HG03521 (cell line): ENCODE measurements around the gene ITPR1.

Experiments
- ATAC-seq: cut with Tn5 transposase; IDR thresholded peaks from one replicate; pipeline ENCODE4 v1.9.1; 2021; ENCODE audit warnings: mild to moderate bottlenecking, moderate library complexity; ENCODE audit not compliant: unreplicated experiment

Gene ITPR1

GRCh38 chr3:4819746-4820145 lies 326.6 kb downstream of the ITPR1 start:
- no peak for ATAC-seq

DNA sequence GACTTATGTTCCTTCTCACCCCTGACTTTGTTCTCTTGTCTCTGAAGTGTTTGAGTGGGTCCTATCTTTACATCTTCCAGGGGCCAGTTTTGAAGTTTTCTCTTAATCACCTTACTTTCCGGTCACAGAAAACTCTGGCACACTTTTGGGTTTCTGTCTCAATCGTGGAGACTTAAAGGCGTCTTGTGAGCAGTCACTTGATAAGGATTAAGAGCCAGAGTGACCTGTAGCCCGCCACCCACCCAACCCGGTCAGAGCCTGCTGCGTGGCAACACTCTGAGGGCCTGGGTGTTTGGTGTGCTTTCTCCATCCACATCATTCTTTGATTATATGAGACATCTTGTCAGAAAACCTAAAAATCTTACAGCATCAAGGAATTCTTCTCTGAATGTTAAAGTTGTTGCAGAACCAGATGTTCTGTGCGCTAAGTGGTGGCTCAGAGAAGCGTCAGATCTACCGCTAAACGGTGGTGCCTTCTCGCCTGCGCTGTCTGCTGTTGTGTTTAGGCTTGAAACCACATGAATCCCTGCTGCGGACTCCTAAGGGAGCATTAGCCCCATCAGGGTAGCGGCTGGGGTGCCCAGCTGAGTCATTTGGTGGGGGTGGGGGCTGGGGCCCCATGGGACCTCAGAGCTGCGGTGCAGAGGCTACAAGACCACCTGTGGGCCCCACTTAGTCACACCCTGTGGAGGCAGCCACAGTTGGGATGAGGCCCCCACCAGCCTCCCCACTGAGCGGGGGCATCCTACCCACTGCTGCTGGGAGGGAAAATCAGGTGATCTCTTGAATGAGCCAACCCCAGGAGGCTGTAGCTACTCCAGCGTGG lies 327.4 kb downstream of the ITPR1 start:
- no peak for ATAC-seq

- no peak for ATAC-seq
These were observed 328.2 kb downstream of the ITPR1 start for GRCh38 chr3:4821338-4821737.

DNA sequence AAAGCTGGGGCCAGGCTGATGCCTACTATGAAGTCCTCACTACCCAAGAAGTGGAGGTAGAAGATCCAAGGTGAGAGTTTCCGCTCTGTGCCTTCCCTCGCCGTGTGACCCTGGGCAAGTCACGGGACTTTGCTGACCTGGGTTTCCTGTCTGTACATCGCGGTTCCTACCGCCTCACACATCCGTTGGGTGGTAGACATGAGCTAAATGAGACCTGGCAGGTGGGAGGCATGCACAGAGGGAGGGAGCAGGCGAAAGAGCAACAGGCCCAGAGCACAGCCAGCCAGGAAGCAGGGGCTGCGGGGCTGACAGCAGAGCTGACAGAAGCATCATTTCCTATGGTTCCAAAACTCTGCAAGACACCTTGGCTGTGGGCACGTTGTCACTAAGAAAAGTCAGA lies 328.8 kb downstream of the ITPR1 start:
- ATAC-seq, result no peak

DNA sequence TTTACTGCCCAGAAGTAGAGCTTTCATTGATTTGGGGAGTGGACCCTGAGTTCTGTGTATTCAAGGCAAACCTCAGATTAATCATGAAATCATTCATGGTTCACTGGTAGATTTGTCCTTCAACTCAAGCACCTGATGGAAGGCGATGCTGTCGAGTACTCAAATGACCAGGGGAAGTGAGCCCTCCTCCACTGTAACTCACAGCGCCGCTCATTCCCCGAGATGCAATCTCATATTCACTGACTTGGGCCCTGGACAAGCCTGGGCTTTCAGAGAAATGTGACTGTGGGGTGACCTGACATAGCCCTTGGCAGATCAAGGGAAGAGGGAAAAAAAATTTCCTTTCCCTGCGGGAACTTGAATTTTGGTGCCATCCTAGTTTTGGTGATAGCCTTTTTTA lies 329.4 kb downstream of the ITPR1 start:
- no peak for ATAC-seq

DNA sequence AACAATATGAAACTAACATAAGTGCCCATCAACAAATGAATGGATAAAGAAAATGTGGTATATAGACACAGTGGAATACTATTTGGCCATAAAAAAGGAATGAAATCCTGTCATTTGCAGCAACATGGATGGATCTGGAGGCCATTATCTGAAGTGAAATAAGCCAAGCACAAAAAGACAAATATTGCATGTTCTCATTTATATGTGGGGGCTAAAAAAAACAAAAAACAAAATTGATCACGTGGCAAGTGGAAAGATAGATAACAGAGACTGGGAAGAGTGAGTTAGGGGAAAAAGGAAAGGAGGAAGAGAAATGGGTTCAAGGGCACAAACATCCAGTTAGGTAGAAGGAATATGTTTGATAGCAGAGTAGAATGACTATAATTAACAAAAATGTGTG lies 330.2 kb downstream of the ITPR1 start:
- no peak for ATAC-seq

- ATAC-seq, result no peak
These were observed 331.1 kb downstream of the ITPR1 start for GRCh38 chr3:4823986-4824925.

DNA sequence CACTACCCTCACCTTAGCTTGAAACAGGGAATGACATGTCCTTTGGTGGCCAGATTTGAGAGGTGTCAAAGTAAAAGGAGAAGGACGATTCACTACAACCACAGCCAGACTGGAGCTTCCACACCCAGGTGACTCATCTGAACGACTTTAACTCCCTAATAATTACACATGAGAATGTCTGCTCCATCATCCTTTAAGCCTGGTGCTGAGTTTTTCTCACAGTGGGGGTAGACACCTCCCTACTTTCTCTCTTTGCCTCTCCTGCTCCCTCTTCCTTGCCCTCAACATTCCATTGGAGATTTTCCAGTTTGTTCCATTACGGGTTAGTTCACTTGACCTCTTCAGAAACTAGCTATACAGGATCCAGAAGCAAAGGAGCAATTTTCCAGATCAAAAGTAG lies 331.8 kb downstream of the ITPR1 start:
- ATAC-seq, result no peak

- no peak for ATAC-seq
These were observed 332.5 kb downstream of the ITPR1 start for GRCh38 chr3:4825436-4826236.

- no peak for ATAC-seq
These were observed 333.3 kb downstream of the ITPR1 start for GRCh38 chr3:4826237-4827100.

GRCh38 chr3:4827767-4828166 lies 334.6 kb downstream of the ITPR1 start:
- ATAC-seq, result no peak

GRCh38 chr3:4828279-4829030 lies 335.3 kb downstream of the ITPR1 start:
- no peak for ATAC-seq

DNA sequence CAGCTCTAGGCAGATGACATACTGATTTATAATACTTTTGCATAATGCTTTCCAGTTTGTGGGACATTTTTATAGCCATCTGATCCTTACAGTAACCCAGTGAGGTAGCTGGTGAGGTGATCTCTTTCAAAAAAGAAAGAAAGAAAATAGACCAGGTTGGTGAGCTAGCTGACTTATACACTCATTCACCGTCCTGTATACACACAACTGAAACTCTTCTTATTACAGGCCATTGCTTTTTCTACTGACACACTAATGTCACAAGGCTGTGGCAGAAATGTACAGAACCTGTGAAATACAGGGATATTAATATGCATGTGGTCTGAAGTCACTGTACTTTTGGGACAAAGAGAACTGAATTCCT lies 335.9 kb downstream of the ITPR1 start:
- no peak for ATAC-seq

DNA sequence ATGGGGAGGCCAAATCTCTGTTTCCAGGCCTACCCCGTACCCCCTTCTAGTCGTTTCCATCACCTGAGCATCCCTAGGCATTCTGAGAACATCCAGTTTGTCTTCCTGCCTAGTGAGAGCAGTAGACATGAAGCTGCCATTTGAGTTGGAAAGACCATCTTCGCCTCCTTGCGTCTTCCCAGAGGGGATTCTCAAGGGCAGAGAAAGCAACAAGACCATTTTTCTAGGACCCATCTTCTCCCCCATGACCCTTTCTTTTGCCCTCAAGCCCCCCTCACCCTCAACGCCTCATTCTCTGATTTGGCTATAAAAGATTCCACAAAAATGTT lies 337.4 kb downstream of the ITPR1 start:
- ATAC-seq, result no peak

- peak; percentile 28 for ATAC-seq
These were observed 338.4 kb downstream of the ITPR1 start for GRCh38 chr3:4831580-4831950.

DNA sequence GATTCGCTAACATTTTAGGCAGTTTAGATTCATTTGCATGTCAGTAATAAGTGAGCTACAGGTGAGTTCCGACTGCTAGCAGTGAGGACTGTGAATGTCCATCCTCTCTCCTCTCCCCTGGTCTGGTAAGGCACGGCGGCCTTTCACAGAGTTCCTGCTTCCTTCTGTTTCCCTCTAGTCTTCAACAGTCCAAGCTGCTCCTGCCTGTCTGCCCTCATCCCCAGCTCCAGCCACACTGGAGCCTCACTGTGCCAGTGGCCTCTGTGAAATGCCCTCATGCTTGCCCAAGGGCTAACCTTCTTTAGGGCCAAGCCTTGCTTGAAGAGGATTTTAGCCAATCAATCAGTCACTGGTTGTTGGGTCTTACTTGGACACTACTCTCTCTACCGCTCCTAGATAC lies 340.3 kb downstream of the ITPR1 start:
- ATAC-seq, result no peak

- ATAC-seq, result peak; percentile 65
These were observed 341.3 kb downstream of the ITPR1 start for GRCh38 chr3:4834403-4834866.

DNA sequence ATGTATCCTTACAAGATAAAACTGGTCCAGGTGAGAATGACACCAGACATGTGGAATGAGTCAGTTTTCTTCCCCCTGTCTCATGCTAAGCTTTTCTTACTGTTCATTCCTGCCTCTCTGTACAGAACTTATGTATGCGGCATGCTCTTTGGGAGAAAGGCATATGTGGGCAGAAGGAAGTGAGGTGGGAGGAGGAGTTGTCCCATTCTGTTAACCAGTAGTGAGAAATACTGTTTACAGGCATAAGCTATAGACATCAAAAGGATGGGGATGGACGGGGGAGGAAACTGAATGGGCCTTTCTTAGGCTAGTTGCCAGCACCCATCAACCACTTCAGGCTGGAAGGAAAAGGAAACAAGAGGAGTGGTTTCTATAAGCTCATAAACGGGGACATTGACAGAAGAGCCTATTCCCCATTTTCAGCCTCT lies 342.5 kb downstream of the ITPR1 start:
- no peak for ATAC-seq

DNA sequence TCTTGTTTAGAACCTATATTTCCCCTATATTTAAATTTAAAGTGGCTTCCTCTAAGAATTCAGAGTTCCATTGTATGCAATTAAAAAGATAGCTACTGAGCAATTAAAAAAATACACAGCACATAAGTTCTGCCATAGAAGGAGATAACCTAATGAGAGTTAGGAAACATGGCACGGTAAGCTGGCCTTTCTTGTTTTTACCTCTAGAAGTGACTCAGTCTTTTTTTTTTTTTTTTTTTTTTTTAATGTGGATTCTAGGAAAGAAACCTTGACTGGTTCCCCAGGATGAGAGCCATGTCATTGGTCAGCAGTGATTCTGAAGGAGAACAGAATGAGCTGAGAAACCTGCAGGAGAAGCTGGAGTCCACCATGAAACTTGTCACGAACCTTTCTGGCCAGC lies 343.4 kb downstream of the ITPR1 start:
- ATAC-seq, result no peak
